HG03175 (cell line): ENCODE measurements around the gene SLFNL1.

Experiments used
- ATAC-seq: cut with Tn5 transposase; IDR thresholded peaks from one replicate; pipeline ENCODE4 v1.9.1; 2021; ENCODE audit warnings: mild to moderate bottlenecking, moderate library complexity; ENCODE audit not compliant: unreplicated experiment

The SLFNL1 gene

GRCh38 chr1:41020654-41021053 lies 871 bp downstream of the SLFNL1 start:
- no peak for ATAC-seq

GRCh38 chr1:41020109-41020576 lies 1.4 kb downstream of the SLFNL1 start:
- ATAC-seq = no peak

- no peak for ATAC-seq
These were observed 2.2 kb downstream of the SLFNL1 start for GRCh38 chr1:41019353-41019745.

- ATAC-seq = no peak
These were observed 3.5 kb downstream of the SLFNL1 start for GRCh38 chr1:41018018-41018410.

GRCh38 chr1:41017141-41018017 lies 4.1 kb downstream of the SLFNL1 start:
- no peak for ATAC-seq

- ATAC-seq = no peak
These were observed 5.5 kb downstream of the SLFNL1 start for GRCh38 chr1:41015897-41016470.

GRCh38 chr1:41015281-41015896 lies 6.1 kb downstream of the SLFNL1 start:
- ATAC-seq = no peak

- ATAC-seq = no peak
These were observed 6.7 kb downstream of the SLFNL1 start for GRCh38 chr1:41014871-41015270.

GRCh38 chr1:41013796-41014195 lies 7.7 kb downstream of the SLFNL1 start:
- no peak for ATAC-seq

GRCh38 chr1:41013024-41013423 lies 8.5 kb downstream of the SLFNL1 start:
- ATAC-seq = no peak

GRCh38 chr1:41010345-41010744 lies 11.2 kb downstream of the SLFNL1 start:
- ATAC-seq = no peak

- no peak for ATAC-seq
These were observed 12.1 kb downstream of the SLFNL1 start for GRCh38 chr1:41009466-41009865.

- ATAC-seq = no peak
These were observed 14.3 kb downstream of the SLFNL1 start for GRCh38 chr1:41006942-41007865.

- no peak for ATAC-seq
These were observed 15.6 kb downstream of the SLFNL1 start for GRCh38 chr1:41005876-41006275.

- peak; percentile 98 for ATAC-seq
These were observed 17.8 kb downstream of the SLFNL1 start for GRCh38 chr1:41003640-41004220.

- ATAC-seq = peak; percentile 2
These were observed 18.3 kb downstream of the SLFNL1 start for GRCh38 chr1:41003127-41003639.

GRCh38 chr1:40998668-40999067 lies 22.9 kb downstream of the SLFNL1 start:
- ATAC-seq = no peak

GRCh38 chr1:40997096-40997495 lies 24.4 kb downstream of the SLFNL1 start:
- no peak for ATAC-seq

- no peak for ATAC-seq
These were observed 32.5 kb downstream of the SLFNL1 start for GRCh38 chr1:40989066-40989465.

- ATAC-seq = no peak
These were observed 33.2 kb downstream of the SLFNL1 start for GRCh38 chr1:40988280-40988679.
